Fibroblast of mammary gland (primary cell): ENCODE results near the gene MNX1.

Source experiments
- DNase-seq: peaks from one replicate; pipeline ENCODE4 v3.0.0-alpha.2; 2010; ENCODE audit warnings: low read depth
- H3K4me3 ChIP-seq: 2 replicates; pipeline ENCODE4 v1.5.1; 2011; ENCODE audit warnings: low read depth, mild to moderate bottlenecking, low read length, moderate library complexity; ENCODE audit not compliant: control insufficient read depth
- CTCF ChIP-seq: conservative IDR thresholded peaks from 2 replicates; pipeline ENCODE4 v1.5.1; 2011; ENCODE audit warnings: low read depth, low read length, inconsistent platforms; ENCODE audit not compliant: control insufficient read depth, insufficient read depth

Gene MNX1

GRCh38 chr7:157001920-157002818, 8.3 kb downstream of the MNX1 start:
- no peak overlapping the region for H3K4me3 ChIP-seq
- no peak for TF ChIP-seq CTCF
- no peak for DNase-seq

- TF ChIP-seq CTCF: no peak
- no peak overlapping the region for H3K4me3 ChIP-seq
- DNase-seq: no peak
These were observed 9.5 kb downstream of the MNX1 start for GRCh38 chr7:157000741-157001653.

- no peak overlapping the region for H3K4me3 ChIP-seq
- DNase-seq: no peak
- TF ChIP-seq CTCF: no peak
These were observed 10.3 kb downstream of the MNX1 start for GRCh38 chr7:156999958-157000726.

- H3K4me3 ChIP-seq: no peak overlapping the region
- DNase-seq: no peak
- TF ChIP-seq CTCF: no peak
These were observed 11.2 kb downstream of the MNX1 start for GRCh38 chr7:156998988-156999957.

- DNase-seq: no peak
- no peak overlapping the region for H3K4me3 ChIP-seq
- no peak for TF ChIP-seq CTCF
These were observed 16.0 kb downstream of the MNX1 start for GRCh38 chr7:156994417-156994816.
